ENCODE measurements around the gene HSD17B8.

Gene HSD17B8

GRCh38 chr6:33192671-33193602 is 11.5 kb upstream of the HSD17B8 start:
- no peak for FAIRE-seq

GRCh38 chr6:33193619-33194018 is 10.8 kb upstream of the HSD17B8 start:
- no peak for FAIRE-seq

- no peak for FAIRE-seq
These were observed 9.9 kb upstream of the HSD17B8 start for GRCh38 chr6:33194431-33194979.

- no peak for FAIRE-seq
These were observed 8.9 kb upstream of the HSD17B8 start for GRCh38 chr6:33195304-33196165.

- FAIRE-seq, result no peak
These were observed 6.9 kb upstream of the HSD17B8 start for GRCh38 chr6:33197431-33198048.

GRCh38 chr6:33198159-33198852 is 6.1 kb upstream of the HSD17B8 start:
- FAIRE-seq, result no peak

- FAIRE-seq, result no peak
These were observed 5.5 kb upstream of the HSD17B8 start for GRCh38 chr6:33198853-33199436.

- no peak for FAIRE-seq
These were observed 4.7 kb upstream of the HSD17B8 start for GRCh38 chr6:33199687-33200218.

GRCh38 chr6:33200219-33201146 is 4.0 kb upstream of the HSD17B8 start, which contains the start of the genes RXRB and SLC39A7:
Gene RXRB (minus strand): TSS chr6:33200665. CDS start chr6:33200476, 189 bp downstream.
Gene SLC39A7 (plus strand): TSS chr6:33200867. CDS start chr6:33201246, 379 bp downstream.
- FAIRE-seq, result peak; percentile 70

GRCh38 chr6:33201147-33201545 is 3.3 kb upstream of the HSD17B8 start:
- FAIRE-seq, result no peak

GRCh38 chr6:33201935-33202334 is 2.5 kb upstream of the HSD17B8 start:
- FAIRE-seq, result no peak

- FAIRE-seq, result no peak
These were observed 1.7 kb upstream of the HSD17B8 start for GRCh38 chr6:33202799-33203198.

GRCh38 chr6:33203443-33204164 is 851 bp upstream of the HSD17B8 start:
- no peak for FAIRE-seq

- FAIRE-seq, result no peak
These were observed 365 bp upstream of the HSD17B8 start for GRCh38 chr6:33204165-33204414.

- no peak for FAIRE-seq
These were observed 954 bp downstream of the HSD17B8 start for GRCh38 chr6:33205191-33206026.

GRCh38 chr6:33206027-33206863 is 1.8 kb downstream of the HSD17B8 start:
- FAIRE-seq, result no peak

- no peak for FAIRE-seq
These were observed 2.6 kb downstream of the HSD17B8 start for GRCh38 chr6:33206864-33207551.

Data from endometrium (tissue), 2 donors.